Measurements from ENCODE around the gene DLK1. TPM values are rescaled to one million over a fixed set of nuclear protein-coding genes. Genes with fewer than 3 reads are reported as not detected.

The DLK1 gene
- total and polyA plus RNA-seq, 8 donors: 7.7 to 65.5 (median 15.2) TPM

DNA sequence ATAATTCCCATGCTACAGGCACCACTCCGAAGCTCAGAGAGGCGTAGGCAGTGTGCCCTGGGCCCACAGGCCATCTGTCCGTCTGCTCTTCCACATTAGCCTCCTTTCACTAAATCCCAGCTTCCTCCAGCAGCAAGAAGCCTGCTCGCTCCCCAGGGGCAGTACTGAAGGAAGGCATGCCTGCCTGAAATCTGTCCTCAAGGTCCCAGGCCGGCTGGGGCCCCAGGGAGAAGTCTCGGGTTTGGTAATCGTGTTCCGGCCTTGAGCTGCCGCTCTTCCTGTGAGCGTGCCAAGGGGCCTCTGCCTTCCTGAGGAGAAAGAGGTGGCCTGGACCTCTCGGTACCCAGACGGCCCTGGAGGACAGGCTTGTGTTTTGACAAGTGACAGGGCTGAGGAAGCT, 15.2 kb upstream of the DLK1 start:
- no peaks in the 10 kb centered on the region for H3K36me3 ChIP-seq
- FAIRE-seq: no peak
- H3K27me3 ChIP-seq: no peaks in the 10 kb centered on the region
- intact Hi-C loops (cut with DNase I): loop anchor here in 1 of 3 donors (10.0 kb wide), 1 partner anchor 113 kb away; the partner anchor contains the start of gene MEG3
- DNase-seq: peak; percentile 62 to 85 (median 74)
- H3K4me3 ChIP-seq: no peak overlapping the region
- 43 to 56% methylated on average over 12 of the region's 12 CpGs for WGBS, 2 donors
- no peaks in the 10 kb centered on the region for H3K9me3 ChIP-seq
- TF ChIP-seq, protein P1, sequence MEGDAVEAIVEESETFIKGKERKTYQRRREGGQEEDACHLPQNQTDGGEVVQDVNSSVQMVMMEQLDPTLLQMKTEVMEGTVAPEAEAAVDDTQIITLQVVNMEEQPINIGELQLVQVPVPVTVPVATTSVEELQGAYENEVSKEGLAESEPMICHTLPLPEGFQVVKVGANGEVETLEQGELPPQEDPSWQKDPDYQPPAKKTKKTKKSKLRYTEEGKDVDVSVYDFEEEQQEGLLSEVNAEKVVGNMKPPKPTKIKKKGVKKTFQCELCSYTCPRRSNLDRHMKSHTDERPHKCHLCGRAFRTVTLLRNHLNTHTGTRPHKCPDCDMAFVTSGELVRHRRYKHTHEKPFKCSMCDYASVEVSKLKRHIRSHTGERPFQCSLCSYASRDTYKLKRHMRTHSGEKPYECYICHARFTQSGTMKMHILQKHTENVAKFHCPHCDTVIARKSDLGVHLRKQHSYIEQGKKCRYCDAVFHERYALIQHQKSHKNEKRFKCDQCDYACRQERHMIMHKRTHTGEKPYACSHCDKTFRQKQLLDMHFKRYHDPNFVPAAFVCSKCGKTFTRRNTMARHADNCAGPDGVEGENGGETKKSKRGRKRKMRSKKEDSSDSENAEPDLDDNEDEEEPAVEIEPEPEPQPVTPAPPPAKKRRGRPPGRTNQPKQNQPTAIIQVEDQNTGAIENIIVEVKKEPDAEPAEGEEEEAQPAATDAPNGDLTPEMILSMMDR (IDR thresholded peaks at IDR 0.05): no peak
- peak; percentile 35 to 63 (median 48) for ATAC-seq
- peaks cover 0 to 32% (median 15%) of the 10 kb centered on the region in 3 donors for H3K4me1 ChIP-seq
- peak overlapping the region in 3 of 4 donors; percentile 49 to 81 (median 77) for H3K27ac ChIP-seq

DNA sequence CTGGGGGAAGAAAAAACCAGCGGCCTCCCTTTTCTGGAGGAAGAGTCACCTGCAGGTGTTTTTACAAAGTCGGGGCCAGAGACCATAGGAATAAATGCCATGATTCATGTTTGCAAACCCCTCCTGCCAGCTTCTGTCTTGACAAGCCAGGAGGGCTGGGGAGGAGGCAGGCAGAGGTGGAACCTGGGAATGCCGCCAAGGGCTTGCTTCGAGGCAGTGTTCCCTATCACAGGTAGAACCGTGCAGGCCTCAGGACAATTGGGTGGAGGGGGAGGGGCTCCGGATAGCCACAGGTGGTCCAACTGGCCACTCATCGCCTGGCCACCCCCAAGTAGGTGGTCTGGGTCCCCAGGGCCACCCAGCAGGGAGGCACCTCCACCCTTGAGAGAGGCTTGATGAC, 14.2 kb upstream of the DLK1 start:
- intact Hi-C loops (cut with DNase I): loop anchor here in 1 of 3 donors (10.0 kb wide), 1 partner anchor 112 kb away; the partner anchor contains the start of gene MEG3
- 38 to 47% methylated on average over 7 of the region's 7 CpGs for WGBS, 2 donors
- H3K36me3 ChIP-seq: no peaks in the 10 kb centered on the region
- no peak overlapping the region for H3K4me3 ChIP-seq
- ATAC-seq: peak; percentile 23 to 51 (median 46)
- TF ChIP-seq, protein P1 (IDR thresholded peaks at IDR 0.05): no peak
- FAIRE-seq: no peak
- H3K9me3 ChIP-seq: no peaks in the 10 kb centered on the region
- no peaks in the 10 kb centered on the region for H3K27me3 ChIP-seq
- peak overlapping the region in 2 of 4 donors; percentile 77 to 81 for H3K27ac ChIP-seq
- DNase-seq: peak; percentile 75 to 89 (median 84)
- H3K4me1 ChIP-seq: peaks cover 0 to 32% (median 15%) of the 10 kb centered on the region in 3 donors

DNA sequence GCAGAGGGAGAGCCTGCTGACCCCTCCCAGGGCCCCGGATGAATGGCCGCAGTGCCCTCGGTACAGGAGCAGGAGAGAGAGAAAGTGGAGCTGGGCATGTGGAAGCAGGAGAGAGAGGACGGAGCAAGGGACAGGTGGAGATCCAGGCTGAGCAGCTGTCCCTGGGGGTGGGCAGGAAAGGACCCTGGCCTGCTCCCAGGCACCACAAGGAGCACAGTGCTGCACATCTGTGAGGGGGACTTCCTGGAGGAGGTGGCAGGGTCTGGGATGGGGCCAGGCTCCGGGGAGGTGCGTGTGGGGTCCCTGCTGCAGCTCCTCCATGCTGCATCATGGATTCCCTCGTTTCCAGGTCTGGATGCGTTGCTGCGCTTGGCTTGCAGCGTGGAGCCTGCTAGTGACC, 13.0 kb upstream of the DLK1 start:
- Histone ChIP-seq H3K9me3 (no peaks in the 10 kb centered on the region), H3K4me1 (peaks cover 0 to 22% (median 15%) of the 10 kb centered on the region in 3 donors), H3K4me3 (no peak overlapping the region), H3K27ac (no peak overlapping the region), H3K27me3 (no peaks in the 10 kb centered on the region), H3K36me3 (no peaks in the 10 kb centered on the region)
- WGBS, 2 donors: 81 to 83% methylated on average over 9 to 10 of the region's 10 CpGs
- TF ChIP-seq, protein P1 (IDR thresholded peaks at IDR 0.05): no peak
- ATAC-seq (no peak), DNase-seq (no peak), FAIRE-seq (no peak)
- intact Hi-C loops (cut with DNase I): loop anchor here in 1 of 3 donors (10.0 kb wide), 1 partner anchor 111 kb away; the partner anchor contains the start of gene MEG3

DNA sequence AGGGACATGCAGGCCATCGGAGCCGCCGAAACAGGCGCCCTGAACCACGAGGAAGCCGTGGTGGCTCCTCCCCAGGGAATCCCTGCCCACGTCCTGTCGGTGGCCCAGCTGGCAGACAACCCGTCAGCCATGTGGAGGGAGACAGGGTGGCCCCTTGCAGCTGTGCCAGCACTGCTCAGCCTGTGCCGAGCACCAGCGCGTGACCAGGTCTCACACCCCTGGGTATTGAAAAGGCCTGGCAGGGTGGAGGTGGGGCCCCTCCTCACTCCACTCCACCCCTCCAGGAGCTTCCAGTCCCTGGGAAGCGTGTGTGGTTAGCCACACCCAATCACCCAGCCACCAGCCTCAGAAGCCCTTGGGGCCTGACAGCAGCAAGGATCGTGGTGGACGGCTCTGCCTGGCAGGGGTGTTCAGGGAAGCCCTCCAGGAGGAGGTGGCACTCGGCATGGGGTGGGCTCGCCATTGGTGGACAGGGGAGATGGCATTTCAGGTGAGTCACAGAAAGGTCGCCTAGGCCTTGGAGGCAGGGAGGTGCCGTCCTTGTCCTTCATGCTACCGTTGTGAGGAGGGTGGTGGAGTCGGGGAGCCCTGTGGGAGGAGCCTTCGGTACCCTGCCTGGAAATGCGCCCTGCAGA, 12.3 kb upstream of the DLK1 start:
- peaks cover 0 to 17% (median 15%) of the 10 kb centered on the region in 3 donors for H3K4me1 ChIP-seq
- no peak overlapping the region for H3K27ac ChIP-seq
- no peak overlapping the region for H3K4me3 ChIP-seq
- WGBS, 2 donors: 79 to 86% methylated on average over 23 of the region's 23 CpGs
- ATAC-seq: no peak
- H3K36me3 ChIP-seq: no peaks in the 10 kb centered on the region
- TF ChIP-seq, protein P1 (IDR thresholded peaks at IDR 0.05): no peak
- intact Hi-C loops (cut with DNase I): loop anchor here in 1 of 3 donors (10.0 kb wide), 1 partner anchor 110 kb away; the partner anchor contains the start of gene MEG3
- H3K27me3 ChIP-seq: no peaks in the 10 kb centered on the region
- no peak for FAIRE-seq
- DNase-seq: no peak
- no peaks in the 10 kb centered on the region for H3K9me3 ChIP-seq

DNA sequence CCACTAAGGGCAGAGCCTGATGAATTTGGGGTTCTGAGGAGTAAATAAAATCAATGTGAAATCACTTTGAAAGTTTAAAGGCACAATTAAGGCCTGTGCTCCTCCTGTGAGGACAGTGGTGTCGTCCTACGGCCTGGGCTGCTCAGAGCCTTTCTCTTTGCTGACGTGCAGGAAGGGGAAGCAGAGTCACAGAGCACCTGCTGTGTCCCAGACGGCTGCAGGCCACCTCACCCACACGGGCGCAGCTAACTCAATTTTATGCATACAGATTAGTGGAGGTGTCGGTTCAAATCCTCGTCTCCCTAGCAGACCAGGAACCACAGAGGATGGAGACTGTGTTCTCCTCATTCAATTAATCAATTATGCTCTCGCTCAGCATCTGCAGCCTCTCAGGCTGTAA, 11.4 kb upstream of the DLK1 start:
- TF ChIP-seq, protein P1 (IDR thresholded peaks at IDR 0.05): no peak
- FAIRE-seq (no peak), ATAC-seq (no peak), DNase-seq (no peak)
- H3K27me3 ChIP-seq: no peaks in the 10 kb centered on the region
- peaks cover 0 to 13% (median 12%) of the 10 kb centered on the region in 3 donors for H3K4me1 ChIP-seq
- no peak overlapping the region for H3K27ac ChIP-seq
- intact Hi-C loops (cut with DNase I): loop anchor here in 1 of 3 donors (10.0 kb wide), 1 partner anchor 109 kb away; the partner anchor contains the start of gene MEG3
- H3K4me3 ChIP-seq: no peak overlapping the region
- no peaks in the 10 kb centered on the region for H3K9me3 ChIP-seq
- WGBS, 2 donors: 87 to 92% methylated on average over 9 of the region's 9 CpGs
- H3K36me3 ChIP-seq: no peaks in the 10 kb centered on the region

Data from pancreas (tissue), 10 donors.